HG03066 (cell line): Measurements from ENCODE around the gene SPATA13.

Source experiments
- ATAC-seq: cut with Tn5 transposase; IDR thresholded peaks from one replicate; pipeline ENCODE4 v1.9.1; 2021; ENCODE audit warnings: low read depth; ENCODE audit not compliant: unreplicated experiment

SPATA13 gene

GRCh38 chr13:24165746-24166145 is 5.2 kb downstream of the SPATA13 start:
- no peak for ATAC-seq

GRCh38 chr13:24166561-24166960 is 6.0 kb downstream of the SPATA13 start:
- ATAC-seq, result no peak

- no peak for ATAC-seq
Measured at GRCh38 chr13:24167666-24168391, 7.3 kb downstream of the SPATA13 start.

- ATAC-seq, result no peak
Measured at GRCh38 chr13:24168392-24168750, 7.9 kb downstream of the SPATA13 start.

GRCh38 chr13:24168979-24169378 is 8.5 kb downstream of the SPATA13 start:
- ATAC-seq, result no peak

GRCh38 chr13:24172071-24172470 is 11.6 kb downstream of the SPATA13 start:
- no peak for ATAC-seq

GRCh38 chr13:24173795-24174194 is 13.3 kb downstream of the SPATA13 start:
- ATAC-seq, result no peak

DNA sequence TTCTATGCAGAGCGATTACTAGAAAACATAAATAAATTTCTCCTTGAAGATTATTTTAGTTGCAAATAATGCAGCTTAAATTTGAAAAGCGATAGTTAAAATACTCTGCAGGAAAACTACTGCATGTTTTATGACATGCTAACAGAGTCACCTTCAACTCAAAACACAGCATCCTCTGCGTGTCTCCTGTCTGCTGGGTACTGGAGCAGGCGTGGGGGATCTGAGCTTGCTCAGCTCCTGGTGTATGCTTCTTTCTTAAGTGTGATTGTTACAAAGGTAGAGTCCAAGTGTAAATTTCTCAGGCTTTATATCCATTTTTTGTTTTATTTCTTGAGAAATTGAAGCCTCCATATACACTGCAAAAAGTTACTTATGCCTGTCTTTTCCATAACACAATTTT is 15.3 kb downstream of the SPATA13 start:
- ATAC-seq, result no peak

DNA sequence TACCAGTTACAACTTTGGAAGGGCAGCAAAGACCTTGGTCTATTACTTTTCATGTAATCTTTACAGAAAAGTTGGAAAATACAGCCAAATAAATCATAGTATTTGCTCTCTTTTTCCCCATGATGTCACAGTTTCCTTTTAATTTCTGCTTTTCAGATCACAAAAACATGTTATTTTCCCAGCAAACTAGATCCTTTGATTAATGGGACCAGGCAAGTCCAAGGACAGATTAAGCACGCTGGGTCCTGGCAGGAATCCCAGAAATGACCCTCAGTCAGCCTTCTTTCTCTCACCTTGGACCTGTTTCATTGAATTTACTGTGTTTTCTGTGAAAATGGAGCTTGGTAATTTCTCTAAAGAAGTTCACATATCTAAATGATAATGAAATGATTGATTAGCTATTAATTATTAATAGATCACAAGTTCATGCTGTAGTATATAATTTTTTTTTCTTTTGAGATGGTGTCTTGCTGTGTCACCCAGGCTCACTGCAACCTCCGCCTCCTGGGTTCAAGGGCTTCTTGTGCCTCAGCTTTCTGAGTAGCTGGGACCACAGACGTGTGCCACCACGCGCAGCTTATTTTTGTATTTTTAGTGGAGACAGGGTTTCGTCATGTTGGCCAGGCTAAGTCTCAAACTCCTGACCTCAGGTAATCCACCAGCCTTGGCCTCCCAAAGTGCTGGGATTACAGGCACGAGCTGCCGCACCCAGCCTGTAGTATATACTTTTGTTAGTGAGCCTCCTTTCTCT is 16.0 kb downstream of the SPATA13 start:
- ATAC-seq, result no peak

DNA sequence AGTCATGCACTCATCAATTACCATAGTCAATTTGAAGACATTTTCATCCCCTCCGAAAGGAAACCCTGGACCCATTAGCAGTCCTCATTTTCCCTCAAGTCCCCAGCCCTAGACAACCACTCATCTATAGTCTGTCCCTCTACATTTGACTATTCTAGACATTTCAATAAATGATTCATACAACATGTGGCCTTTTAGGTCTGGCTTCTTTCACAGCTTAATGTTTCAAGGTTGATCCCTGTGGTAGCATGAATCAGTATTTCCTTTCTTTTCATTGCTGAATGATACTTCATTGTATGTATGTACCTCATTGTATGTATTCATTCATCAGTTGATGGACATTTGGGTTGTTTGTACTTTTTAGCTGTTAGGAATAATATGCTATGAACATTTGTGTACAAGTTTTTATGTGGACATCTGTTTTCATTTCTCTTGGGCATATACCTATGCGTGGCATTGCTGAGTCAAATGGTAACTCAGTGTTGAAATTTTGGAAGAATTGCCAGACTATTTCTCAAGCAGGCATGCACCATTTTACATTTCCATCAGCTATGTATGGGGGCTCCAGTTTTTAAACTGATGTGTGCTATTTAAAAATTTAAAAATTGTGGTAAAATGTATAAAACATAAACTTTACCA is 18.4 kb downstream of the SPATA13 start:
- ATAC-seq, result no peak

GRCh38 chr13:24179486-24179850 is 18.9 kb downstream of the SPATA13 start:
- ATAC-seq, result no peak

- no peak for ATAC-seq
Measured at GRCh38 chr13:24180750-24181377, 20.3 kb downstream of the SPATA13 start.

GRCh38 chr13:24181991-24182702 is 21.6 kb downstream of the SPATA13 start:
- no peak for ATAC-seq

DNA sequence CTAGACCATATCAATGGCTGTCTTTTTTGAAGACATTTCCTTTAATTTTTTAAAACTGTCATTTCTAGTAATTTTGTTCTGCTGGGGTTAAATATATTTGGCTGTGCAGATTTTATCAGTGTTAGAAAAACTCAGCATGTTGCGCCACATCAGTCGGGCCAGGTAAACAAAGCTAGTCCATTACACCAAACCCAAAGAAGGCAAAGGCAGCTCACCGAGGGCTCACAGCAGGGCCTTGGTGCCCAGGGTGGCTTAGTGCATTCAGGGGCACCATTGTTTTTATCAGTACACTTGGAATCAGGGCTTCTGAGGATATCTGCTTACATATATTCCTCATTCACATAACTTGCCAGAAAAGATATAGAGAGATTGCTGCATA is 22.2 kb downstream of the SPATA13 start:
- no peak for ATAC-seq

DNA sequence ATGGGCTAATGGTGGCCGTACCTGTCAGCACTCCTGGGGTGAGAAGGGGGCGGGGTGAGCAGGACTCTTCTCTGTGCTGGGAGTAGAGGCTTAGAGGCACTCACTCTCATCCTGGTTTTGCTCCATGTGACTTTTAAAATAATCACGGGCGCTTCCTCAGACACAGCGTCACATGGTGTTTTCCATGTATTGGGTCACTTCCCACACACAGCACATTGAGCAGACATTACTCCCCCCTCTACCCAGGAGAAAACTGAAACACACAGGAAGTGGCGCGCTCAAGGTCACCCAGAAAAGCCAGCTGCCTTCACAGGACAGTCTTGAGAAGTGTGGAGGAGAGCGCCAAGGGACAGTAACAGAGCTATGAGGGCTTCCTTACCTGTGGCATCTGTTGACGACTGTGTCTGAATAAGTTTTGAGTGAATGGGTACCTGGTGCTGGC is 23.2 kb downstream of the SPATA13 start:
- ATAC-seq, result no peak

- no peak for ATAC-seq
Measured at GRCh38 chr13:24184265-24184841, 23.8 kb downstream of the SPATA13 start.

DNA sequence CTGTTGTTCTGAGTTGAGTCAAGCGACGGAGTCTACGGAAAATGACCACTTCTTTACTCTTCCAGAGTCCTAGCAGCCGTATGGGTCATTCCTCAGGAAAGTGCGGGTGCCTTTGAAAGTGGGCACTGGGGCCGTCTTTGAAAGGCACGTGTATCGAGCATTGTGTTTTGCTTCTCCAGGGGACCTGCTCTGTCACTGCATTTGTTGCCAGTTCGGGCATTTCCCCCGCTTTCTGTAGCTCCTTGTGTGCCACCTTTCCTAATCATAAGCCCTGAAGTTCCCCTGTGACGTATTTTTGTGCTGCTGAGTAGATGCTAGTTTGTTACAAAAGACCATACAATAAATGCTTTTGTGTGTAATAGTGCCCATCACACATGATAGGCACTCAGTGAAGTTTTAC is 24.4 kb downstream of the SPATA13 start:
- ATAC-seq, result no peak

DNA sequence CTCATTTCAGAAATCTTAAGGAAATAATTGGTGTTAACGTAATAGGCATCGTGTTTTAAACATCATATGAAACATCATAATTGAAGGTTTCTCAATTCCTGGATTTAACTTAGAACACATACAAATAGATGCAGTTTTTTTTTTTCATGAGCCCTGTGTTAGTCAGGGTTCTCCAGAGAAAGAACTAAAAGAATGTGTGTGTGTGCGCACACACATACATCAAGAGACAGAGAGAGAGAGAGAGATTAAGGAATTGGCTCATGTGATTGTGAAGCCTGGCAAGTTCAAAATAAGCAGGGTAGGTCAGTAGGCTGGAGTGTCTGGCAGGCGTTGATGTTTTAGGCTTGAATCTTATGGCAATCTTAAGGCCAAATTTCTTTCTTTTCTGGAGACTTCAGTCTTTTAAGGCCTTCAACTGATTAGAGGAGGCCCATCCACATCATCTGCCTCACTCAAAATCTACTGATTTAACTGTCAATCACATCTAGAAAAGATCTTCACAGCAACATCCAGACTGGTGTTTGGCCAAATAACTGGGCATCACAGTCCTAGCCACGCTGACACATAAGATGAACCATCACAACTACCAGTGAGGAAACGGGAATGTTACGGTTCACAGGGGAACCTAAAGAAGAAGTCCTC is 25.2 kb downstream of the SPATA13 start:
- no peak for ATAC-seq

- ATAC-seq, result no peak
Measured at GRCh38 chr13:24187185-24187584, 26.7 kb downstream of the SPATA13 start.
